GM19025 (cell line): Measurements from ENCODE around the gene AP5Z1.

Source experiments
- ATAC-seq: cut with Tn5 transposase; IDR thresholded peaks from one replicate; pipeline ENCODE4 v1.9.1; 2021; ENCODE audit warnings: mild to moderate bottlenecking, low read depth, moderate library complexity; ENCODE audit not compliant: unreplicated experiment

AP5Z1 gene

GRCh38 chr7:4818000-4818794, 42.8 kb downstream of the AP5Z1 start:
- ATAC-seq = no peak

- no peak for ATAC-seq
Measured at GRCh38 chr7:4819560-4820404, 44.4 kb downstream of the AP5Z1 start.

- no peak for ATAC-seq
Measured at GRCh38 chr7:4820405-4820966, 45.1 kb downstream of the AP5Z1 start.

GRCh38 chr7:4820967-4821471, 45.6 kb downstream of the AP5Z1 start:
- ATAC-seq = no peak

GRCh38 chr7:4822677-4823076, 47.3 kb downstream of the AP5Z1 start:
- no peak for ATAC-seq

- ATAC-seq = no peak
Measured at GRCh38 chr7:4823441-4824119, 48.2 kb downstream of the AP5Z1 start.

- no peak for ATAC-seq
Measured at GRCh38 chr7:4824120-4824775, 48.8 kb downstream of the AP5Z1 start.

GRCh38 chr7:4825081-4825480, 49.7 kb downstream of the AP5Z1 start:
- no peak for ATAC-seq

GRCh38 chr7:4828720-4829383, 53.4 kb downstream of the AP5Z1 start:
- ATAC-seq = no peak

GRCh38 chr7:4830176-4830575, 54.8 kb downstream of the AP5Z1 start:
- no peak for ATAC-seq

GRCh38 chr7:4831723-4832495, 56.5 kb downstream of the AP5Z1 start:
- no peak for ATAC-seq

GRCh38 chr7:4832711-4833110, 57.3 kb downstream of the AP5Z1 start:
- no peak for ATAC-seq

- ATAC-seq = no peak
Measured at GRCh38 chr7:4833176-4833575, 57.8 kb downstream of the AP5Z1 start.

- no peak for ATAC-seq
Measured at GRCh38 chr7:4833691-4834600, 58.5 kb downstream of the AP5Z1 start.

GRCh38 chr7:4834601-4835397, 59.4 kb downstream of the AP5Z1 start:
- ATAC-seq = no peak

GRCh38 chr7:4835398-4836205, 60.2 kb downstream of the AP5Z1 start:
- no peak for ATAC-seq
